Ascending aorta (tissue), 2 donors: ENCODE measurements around the gene PRR20G. TPM values are rescaled to one million over a fixed set of nuclear protein-coding genes. Genes with fewer than 3 reads are reported as not detected.

ENCODE experiments used
- DNase-seq, 2 donors: peaks; one replicate each; pipeline ENCODE4 v3.0.0-alpha.2; 2019; ENCODE audit warnings: low spot score in 2 of 2
- H3K27ac ChIP-seq, 2 donors: fragments of 200-600 bp; sonication (generic); one replicate each; pipeline ENCODE4 v1.5.1; 2016 to 2017; ENCODE audit warnings: mild to moderate bottlenecking in 1 of 2
- H3K27me3 ChIP-seq: fragments of 200-600 bp; sonication (generic); one replicate; pipeline ENCODE4 v1.5.1; 2017
- H3K36me3 ChIP-seq, 2 donors: fragments of 200-600 bp; sonication (generic); one replicate each; pipeline ENCODE4 v1.5.1; 2016
- H3K4me1 ChIP-seq, 2 donors: fragments of 200-600 bp; sonication (generic); one replicate each; pipeline ENCODE4 v1.5.1; 2016 to 2017; ENCODE audit warnings: mild to moderate bottlenecking in 1 of 2
- H3K4me3 ChIP-seq, 2 donors: fragments of 200-600 bp; sonication (generic); one replicate each; pipeline ENCODE4 v1.5.1; 2016 to 2017; ENCODE audit warnings: mild to moderate bottlenecking in 1 of 2
- H3K9me3 ChIP-seq, 2 donors: fragments of 200-600 bp; sonication (generic); one replicate each; pipeline ENCODE4 v1.5.1; 2016
- CTCF ChIP-seq, 3 experiments: fragments of 200-600 bp in 2 of 3; fragments of 450-650 bp in 1 of 3; sonication (generic) in 2 of 3; IDR thresholded peaks; one replicate each; pipeline ENCODE4 v1.5.1; 2016 to 2019; ENCODE audit warnings: antibody characterized with exemption in 3 of 3, mild to moderate bottlenecking in 1 of 3, moderate library complexity in 1 of 3
- intact Hi-C: fragments of 100-400 bp; cut with DNase I; formaldehyde crosslinking; loops from one replicate; pipeline ENCODE4 v1.15.1; 2023
- total RNA-seq: library from RNA; depleted of rRNA; stranded (reverse); fragments of >200 nt; gene quantifications from one replicate; pipeline ENCODE4 v1.1.0, GENCODE V29; 2016

Gene PRR20G
- total RNA-seq, 1 donor from 2014 or later = not detected

GRCh38 chr3:127288921-127289705 lies 1.3 kb upstream of the PRR20G start:
- Histone ChIP-seq H3K27ac (no peak overlapping the region), H3K4me3 (no peak overlapping the region), H3K9me3 (no peaks in the 10 kb centered on the region), H3K36me3 (no peaks in the 10 kb centered on the region), H3K27me3 (no peaks in the 10 kb centered on the region), H3K4me1 (no peaks in the 10 kb centered on the region)
- no peak for TF ChIP-seq CTCF (IDR thresholded peaks at IDR 0.05)
- DNase-seq = no peak
- intact Hi-C loops = no loop called here

GRCh38 chr3:127288343-127288742 lies 497 bp upstream of the PRR20G start:
- no peak overlapping the region for H3K27ac ChIP-seq
- no peaks in the 10 kb centered on the region for H3K9me3 ChIP-seq
- intact Hi-C loops = no loop called here
- no peaks in the 10 kb centered on the region for H3K4me1 ChIP-seq
- DNase-seq = no peak
- no peaks in the 10 kb centered on the region for H3K27me3 ChIP-seq
- TF ChIP-seq CTCF (IDR thresholded peaks at IDR 0.05) = no peak
- H3K36me3 ChIP-seq = no peaks in the 10 kb centered on the region
- H3K4me3 ChIP-seq = no peak overlapping the region

GRCh38 chr3:127286571-127287140 lies 1.2 kb downstream of the PRR20G start:
- no peaks in the 10 kb centered on the region for H3K9me3 ChIP-seq
- H3K4me3 ChIP-seq = no peak overlapping the region
- no peaks in the 10 kb centered on the region for H3K27me3 ChIP-seq
- no peak for DNase-seq
- H3K27ac ChIP-seq = no peak overlapping the region
- no peaks in the 10 kb centered on the region for H3K4me1 ChIP-seq
- intact Hi-C loops = no loop called here
- no peak for TF ChIP-seq CTCF (IDR thresholded peaks at IDR 0.05)
- no peaks in the 10 kb centered on the region for H3K36me3 ChIP-seq

- no peak overlapping the region for H3K4me3 ChIP-seq
- TF ChIP-seq CTCF (IDR thresholded peaks at IDR 0.05) = no peak
- no peak for DNase-seq
- intact Hi-C loops = no loop called here
- H3K27ac ChIP-seq = no peak overlapping the region
- no peaks in the 10 kb centered on the region for H3K27me3 ChIP-seq
- H3K9me3 ChIP-seq = no peaks in the 10 kb centered on the region
- H3K4me1 ChIP-seq = no peaks in the 10 kb centered on the region
- no peaks in the 10 kb centered on the region for H3K36me3 ChIP-seq
Observed at GRCh38 chr3:127284258-127284657, 3.6 kb downstream of the PRR20G start.

GRCh38 chr3:127277561-127277960 lies 10.3 kb downstream of the PRR20G start:
- intact Hi-C loops = no loop called here
- Histone ChIP-seq H3K27ac (no peak overlapping the region), H3K4me1 (no peaks in the 10 kb centered on the region), H3K9me3 (no peaks in the 10 kb centered on the region), H3K27me3 (no peaks in the 10 kb centered on the region), H3K4me3 (no peak overlapping the region), H3K36me3 (no peaks in the 10 kb centered on the region)
- no peak for DNase-seq
- TF ChIP-seq CTCF (IDR thresholded peaks at IDR 0.05) = no peak
